A549 (cell line): Measurements from ENCODE around the gene LRRC28.

Experiments
- BHLHE40 ChIP-seq: IDR thresholded peaks from 2 replicates; pipeline ENCODE4 v1.6.1; 2012; ENCODE audit warnings: low read depth, low read length, inconsistent platforms
- POLR2A ChIP-seq: IDR thresholded peaks from 2 replicates; pipeline ENCODE4 v1.6.1; 2012; ENCODE audit warnings: mild to moderate bottlenecking, low read length
- SREBF2 ChIP-seq: fragments of 450-650 bp; IDR thresholded peaks from 2 replicates; pipeline ENCODE4 v1.6.1; 2014; ENCODE audit warnings: mild to moderate bottlenecking, moderate library complexity
- ZSCAN20 ChIP-seq: fragments of 250-450 bp; sonication (Bioruptor Pico); IDR thresholded peaks from 2 replicates; pipeline ENCODE4 v1.8.0; 2022; ENCODE audit warnings: mild to moderate bottlenecking, moderate library complexity
- TF ChIP-seq, protein P1 (sequence below): fragments of >200 bp; sonication (Bioruptor Twin); formaldehyde crosslinking; IDR thresholded peaks from 3 replicates; pipeline ENCODE4 v1.5.1; 2016

- TF ChIP-seq, protein P1, sequence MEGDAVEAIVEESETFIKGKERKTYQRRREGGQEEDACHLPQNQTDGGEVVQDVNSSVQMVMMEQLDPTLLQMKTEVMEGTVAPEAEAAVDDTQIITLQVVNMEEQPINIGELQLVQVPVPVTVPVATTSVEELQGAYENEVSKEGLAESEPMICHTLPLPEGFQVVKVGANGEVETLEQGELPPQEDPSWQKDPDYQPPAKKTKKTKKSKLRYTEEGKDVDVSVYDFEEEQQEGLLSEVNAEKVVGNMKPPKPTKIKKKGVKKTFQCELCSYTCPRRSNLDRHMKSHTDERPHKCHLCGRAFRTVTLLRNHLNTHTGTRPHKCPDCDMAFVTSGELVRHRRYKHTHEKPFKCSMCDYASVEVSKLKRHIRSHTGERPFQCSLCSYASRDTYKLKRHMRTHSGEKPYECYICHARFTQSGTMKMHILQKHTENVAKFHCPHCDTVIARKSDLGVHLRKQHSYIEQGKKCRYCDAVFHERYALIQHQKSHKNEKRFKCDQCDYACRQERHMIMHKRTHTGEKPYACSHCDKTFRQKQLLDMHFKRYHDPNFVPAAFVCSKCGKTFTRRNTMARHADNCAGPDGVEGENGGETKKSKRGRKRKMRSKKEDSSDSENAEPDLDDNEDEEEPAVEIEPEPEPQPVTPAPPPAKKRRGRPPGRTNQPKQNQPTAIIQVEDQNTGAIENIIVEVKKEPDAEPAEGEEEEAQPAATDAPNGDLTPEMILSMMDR = no peak
- TF ChIP-seq BHLHE40 = no peak
- TF ChIP-seq POLR2A = no peak
- TF ChIP-seq SREBF2 = no peak
- TF ChIP-seq ZSCAN20 (CRISPR knock-in tag) = no peak
Measured at GRCh38 chr15:99421172-99421656, 169.9 kb downstream of the LRRC28 start.
